ENCODE data around the gene LSS. TPM values are rescaled to one million over a fixed set of nuclear protein-coding genes. Genes with fewer than 3 reads are reported as not detected.

The LSS gene
- total and polyA plus RNA-seq, 2 donors (not counting 3 experiments of a cell fraction or from before 2014, with no cell fraction given): 120 to 141 TPM

DNA sequence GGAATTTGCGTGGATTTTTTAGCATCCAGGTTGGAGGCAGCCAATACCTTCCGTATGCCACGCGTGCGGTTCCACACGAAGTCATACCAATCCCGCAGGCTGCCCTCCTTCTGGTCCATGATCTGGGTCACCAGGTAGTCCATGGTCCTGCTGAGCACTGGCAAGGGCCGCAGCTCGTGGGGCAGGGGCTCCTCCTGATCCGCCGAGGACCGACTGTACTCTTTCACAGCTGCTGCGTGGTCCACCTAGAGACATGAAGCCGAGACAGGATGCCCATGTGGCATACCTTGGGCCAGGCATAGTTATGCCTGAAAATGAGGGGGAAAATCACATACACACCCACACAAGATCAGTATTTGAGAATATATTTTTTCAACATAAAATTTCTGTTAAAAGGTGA is 44.8 kb upstream of the LSS start:
- H3K4me2 ChIP-seq (ENCODE audit: insufficient read depth, low read length): no peak overlapping the region
- H3K36me3 ChIP-seq (ENCODE audit: control insufficient read depth in 2 of 2, extremely low read depth in 1 of 2, insufficient read depth in 2 of 2, low read length in 2 of 2): peaks cover 24 to 39% of the 10 kb centered on the region in 2 experiments
- no peaks in the 10 kb centered on the region for H4K20me1 ChIP-seq (replicated peaks; ENCODE audit: control insufficient read depth, extremely low read depth, insufficient read depth, low read length)
- BruUV-seq (replicated peaks): no TSS peak
- H3K4me3 ChIP-seq (replicated peaks in 1 of 3; ENCODE audit: insufficient read depth in 1 of 3, low read depth in 1 of 3, low read length in 3 of 3): no peak overlapping the region
- no peaks in the 10 kb centered on the region for H3K27me3 ChIP-seq (ENCODE audit: control insufficient read depth in 2 of 2, insufficient read depth in 2 of 2, low read length in 2 of 2)
- no peak for DNase-seq (ENCODE audit: low read depth, low spot score)
- no peak overlapping the region for H3K9ac ChIP-seq (replicated peaks; ENCODE audit: extremely low read depth, insufficient read depth, low read length)
- FAIRE-seq: no peak
- CTCF ChIA-PET: no interaction called here
- POLR2A ChIA-PET: no interaction called here
- intact Hi-C loops (cut with micrococcal nuclease): no loop called here
- no peaks in the 10 kb centered on the region for H3K4me1 ChIP-seq (ENCODE audit: control insufficient read depth, extremely low read depth, insufficient read depth, low read length)
- H3K9me3 ChIP-seq (replicated peaks; ENCODE audit: control insufficient read depth, insufficient read depth, low read length): no peaks in the 10 kb centered on the region
- H3K79me2 ChIP-seq (ENCODE audit: control insufficient read depth, insufficient read depth, low read length): no peaks in the 10 kb centered on the region
- no peak overlapping the region for H2AFZ ChIP-seq (ENCODE audit: low read depth, low read length)
- H3K9me1 ChIP-seq (replicated peaks; ENCODE audit: control insufficient read depth, extremely low read depth, insufficient read depth, low read length): no peaks in the 10 kb centered on the region
- H3K27ac ChIP-seq (ENCODE audit: insufficient read depth, low read depth, low read length): no peak overlapping the region
- TF ChIP-seq, protein P1, sequence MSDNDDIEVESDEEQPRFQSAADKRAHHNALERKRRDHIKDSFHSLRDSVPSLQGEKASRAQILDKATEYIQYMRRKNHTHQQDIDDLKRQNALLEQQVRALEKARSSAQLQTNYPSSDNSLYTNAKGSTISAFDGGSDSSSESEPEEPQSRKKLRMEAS (IDR thresholded peaks at IDR 0.05; ENCODE audit: insufficient read depth, insufficient read length): no peak
- TF ChIP-seq MYC (IDR thresholded peaks at IDR 0.05; ENCODE audit: low read depth, low read length) (no peak), POLR2AphosphoS5 (IDR thresholded peaks at IDR 0.05; ENCODE audit: insufficient read depth, low read depth, low read length) (no peak), JUN (IDR thresholded peaks at IDR 0.05; ENCODE audit: borderline replicate concordance, insufficient read depth, insufficient read length, low read depth) (no peak), FOS (IDR thresholded peaks at IDR 0.05; ENCODE audit: borderline replicate concordance, insufficient read depth, low read length) (no peak)
- dilution Hi-C loops (cut with MboI; ENCODE audit: extremely low pct_ligation_motif_present, low sequenced_read_pairs): no loop called here

DNA sequence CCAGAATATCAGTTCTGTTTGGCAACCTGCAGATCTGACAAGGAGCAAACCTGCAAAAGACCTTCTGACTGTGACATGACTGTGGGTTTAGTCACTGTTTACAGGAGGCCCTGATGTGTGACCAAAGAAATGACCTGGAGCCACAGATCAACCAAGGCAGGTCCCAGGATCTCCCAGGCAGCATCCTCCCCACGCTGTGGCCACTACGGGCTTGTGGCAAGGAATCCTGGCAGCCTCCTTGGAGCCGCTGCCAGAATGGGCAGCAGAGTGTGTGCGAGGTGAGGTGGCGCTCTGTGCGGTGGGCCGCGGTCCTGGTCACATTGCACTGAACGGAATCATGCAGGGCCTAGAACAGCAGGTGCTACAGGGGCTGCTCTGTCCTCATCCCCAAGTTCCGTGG is 40.9 kb upstream of the LSS start:
- POLR2A ChIA-PET: no interaction called here
- H3K9me3 ChIP-seq (replicated peaks; ENCODE audit: control insufficient read depth, insufficient read depth, low read length): no peaks in the 10 kb centered on the region
- no TSS peak for BruUV-seq (replicated peaks)
- no peaks in the 10 kb centered on the region for H3K9me1 ChIP-seq (replicated peaks; ENCODE audit: control insufficient read depth, extremely low read depth, insufficient read depth, low read length)
- H3K36me3 ChIP-seq (ENCODE audit: control insufficient read depth in 2 of 2, extremely low read depth in 1 of 2, insufficient read depth in 2 of 2, low read length in 2 of 2): peaks cover 30 to 62% of the 10 kb centered on the region in 2 experiments
- no peak for FAIRE-seq
- H3K27me3 ChIP-seq (ENCODE audit: control insufficient read depth in 2 of 2, insufficient read depth in 2 of 2, low read length in 2 of 2): no peaks in the 10 kb centered on the region
- dilution Hi-C loops (cut with MboI; ENCODE audit: extremely low pct_ligation_motif_present, low sequenced_read_pairs): no loop called here
- H3K9ac ChIP-seq (replicated peaks; ENCODE audit: extremely low read depth, insufficient read depth, low read length): no peak overlapping the region
- intact Hi-C loops (cut with micrococcal nuclease): no loop called here
- DNase-seq (ENCODE audit: low read depth, low spot score): no peak
- H3K4me1 ChIP-seq (ENCODE audit: control insufficient read depth, extremely low read depth, insufficient read depth, low read length): no peaks in the 10 kb centered on the region
- TF ChIP-seq, protein P1 (IDR thresholded peaks at IDR 0.05; ENCODE audit: insufficient read depth, insufficient read length): no peak
- TF ChIP-seq JUN (IDR thresholded peaks at IDR 0.05; ENCODE audit: borderline replicate concordance, insufficient read depth, insufficient read length, low read depth) (no peak), POLR2AphosphoS5 (IDR thresholded peaks at IDR 0.05; ENCODE audit: insufficient read depth, low read depth, low read length) (no peak), MYC (IDR thresholded peaks at IDR 0.05; ENCODE audit: low read depth, low read length) (no peak), GATA2 (IDR thresholded peaks at IDR 0.05; ENCODE audit: insufficient read depth, insufficient read length, low read depth, low read length) (no peak), FOS (IDR thresholded peaks at IDR 0.05; ENCODE audit: borderline replicate concordance, insufficient read depth, low read length) (no peak), POLR2A (IDR thresholded peaks at IDR 0.05; ENCODE audit: low read depth, low read length) (no peak), EZH2 (IDR thresholded peaks at IDR 0.05; ENCODE audit: borderline replicate concordance, low read depth, low read length, severe bottlenecking) (no peak)
- TF ChIP-seq, protein P2, sequence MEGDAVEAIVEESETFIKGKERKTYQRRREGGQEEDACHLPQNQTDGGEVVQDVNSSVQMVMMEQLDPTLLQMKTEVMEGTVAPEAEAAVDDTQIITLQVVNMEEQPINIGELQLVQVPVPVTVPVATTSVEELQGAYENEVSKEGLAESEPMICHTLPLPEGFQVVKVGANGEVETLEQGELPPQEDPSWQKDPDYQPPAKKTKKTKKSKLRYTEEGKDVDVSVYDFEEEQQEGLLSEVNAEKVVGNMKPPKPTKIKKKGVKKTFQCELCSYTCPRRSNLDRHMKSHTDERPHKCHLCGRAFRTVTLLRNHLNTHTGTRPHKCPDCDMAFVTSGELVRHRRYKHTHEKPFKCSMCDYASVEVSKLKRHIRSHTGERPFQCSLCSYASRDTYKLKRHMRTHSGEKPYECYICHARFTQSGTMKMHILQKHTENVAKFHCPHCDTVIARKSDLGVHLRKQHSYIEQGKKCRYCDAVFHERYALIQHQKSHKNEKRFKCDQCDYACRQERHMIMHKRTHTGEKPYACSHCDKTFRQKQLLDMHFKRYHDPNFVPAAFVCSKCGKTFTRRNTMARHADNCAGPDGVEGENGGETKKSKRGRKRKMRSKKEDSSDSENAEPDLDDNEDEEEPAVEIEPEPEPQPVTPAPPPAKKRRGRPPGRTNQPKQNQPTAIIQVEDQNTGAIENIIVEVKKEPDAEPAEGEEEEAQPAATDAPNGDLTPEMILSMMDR (IDR thresholded peaks at IDR 0.05; ENCODE audit: extremely low read depth in 1 of 2, insufficient read depth in 1 of 2, low read depth in 1 of 2, low read length in 2 of 2): no peak
- H4K20me1 ChIP-seq (replicated peaks; ENCODE audit: control insufficient read depth, extremely low read depth, insufficient read depth, low read length): no peaks in the 10 kb centered on the region
- H2AFZ ChIP-seq (ENCODE audit: low read depth, low read length): no peak overlapping the region
- H3K79me2 ChIP-seq (ENCODE audit: control insufficient read depth, insufficient read depth, low read length): no peaks in the 10 kb centered on the region
- CTCF ChIA-PET: no interaction called here
- no peak overlapping the region for H3K4me2 ChIP-seq (ENCODE audit: insufficient read depth, low read length)
- H3K27ac ChIP-seq (ENCODE audit: insufficient read depth, low read depth, low read length): no peak overlapping the region
- H3K4me3 ChIP-seq (replicated peaks in 1 of 3; ENCODE audit: insufficient read depth in 1 of 3, low read depth in 1 of 3, low read length in 3 of 3): no peak overlapping the region

Data from endothelial cell of umbilical vein (primary cell).